Endothelial cell of umbilical vein (primary cell): Measurements from ENCODE around the gene ALDH4A1. TPM values are rescaled to one million over a fixed set of nuclear protein-coding genes. Genes with fewer than 3 reads are reported as not detected.

ENCODE experiments used
- BruUV-seq: library from RNA; stranded (reverse); fragments of 400-500 nt; replicated peaks from 2 replicates; lab custom pipeline; 2021; lab: Mats Ljungman, UMichigan
- CTCF ChIA-PET: fragments of 300-600, 350-600 bp; sonication (Branson Sonifier 250); formaldehyde crosslinking; loops from one replicate; lab custom pipeline; 2021; ENCODE audit warnings: antibody characterized with exemption, inconsistent platforms; lab: Charles Lee
- POLR2A ChIA-PET: fragments of 300-600, 350-600 bp; sonication (Branson Sonifier 250); formaldehyde crosslinking; loops from one replicate; lab custom pipeline; 2021; ENCODE audit warnings: antibody characterized with exemption, inconsistent platforms; lab: Charles Lee
- DNase-seq: peaks from one replicate; pipeline ENCODE4 v3.0.0-alpha.2; 2011; ENCODE audit warnings: low read depth, low spot score
- FAIRE-seq: peaks from 2 replicates; lab custom pipeline; 2011; peaks lifted over from hg19 to GRCh38; lab: Jason Lieb, UNC
- H2AFZ ChIP-seq: 2 replicates; pipeline ENCODE4 v1.6.0; 2012; ENCODE audit warnings: low read depth, low read length, control low read depth, inconsistent platforms
- H3K27ac ChIP-seq: 2 replicates; pipeline ENCODE4 v1.5.1; 2011; ENCODE audit warnings: low read depth, mild to moderate bottlenecking, control low read depth, low read length, moderate library complexity; ENCODE audit not compliant: insufficient read depth
- H3K27me3 ChIP-seq, 2 experiments: 2 replicates each; pipeline versions ENCODE4 v1.6.0 to v1.6.1; 2011; ENCODE audit warnings: low read length in 2 of 2, mixed read lengths in 1 of 2; ENCODE audit not compliant: control insufficient read depth in 2 of 2, insufficient read depth in 2 of 2
- H3K36me3 ChIP-seq, 2 experiments: 2 replicates in 1 of 2; 3 replicates in 1 of 2; pipeline ENCODE4 v1.5.1; 2011; ENCODE audit warnings: low read length in 2 of 2, mild to moderate bottlenecking in 1 of 2, moderate library complexity in 1 of 2; ENCODE audit not compliant: control insufficient read depth in 2 of 2, insufficient read depth in 2 of 2; ENCODE audit errors: extremely low read depth in 1 of 2
- H3K4me1 ChIP-seq: 3 replicates; pipeline ENCODE4 v1.5.1; 2011; ENCODE audit warnings: mild to moderate bottlenecking, low read length; ENCODE audit not compliant: control insufficient read depth, insufficient read depth; ENCODE audit errors: extremely low read depth
- H3K4me2 ChIP-seq: 2 replicates; pipeline ENCODE4 v1.6.1; 2011; ENCODE audit warnings: low read length, control low read depth, mixed read lengths; ENCODE audit not compliant: insufficient read depth
- H3K4me3 ChIP-seq, 3 experiments: fragments of 200-600 bp in 1 of 3; sonication (generic), shearing (Covaris generic) in 1 of 3; replicated peaks in 1 of 3; 2 replicates each; pipeline ENCODE4 v1.5.1; 2011 to 2016; ENCODE audit warnings: control low read depth in 3 of 3, low read length in 3 of 3, mild to moderate bottlenecking in 2 of 3, inconsistent platforms in 1 of 3, low read depth in 1 of 3, moderate library complexity in 1 of 3; ENCODE audit not compliant: insufficient read depth in 1 of 3
- H3K79me2 ChIP-seq: 2 replicates; pipeline ENCODE4 v1.6.0; 2012; ENCODE audit warnings: low read length, inconsistent platforms; ENCODE audit not compliant: control insufficient read depth, insufficient read depth
- H3K9ac ChIP-seq: replicated peaks from 2 replicates; pipeline ENCODE3; 2011; ENCODE audit warnings: low read length, control low read depth; ENCODE audit not compliant: insufficient read depth; ENCODE audit errors: extremely low read depth
- H3K9me1 ChIP-seq: replicated peaks from 3 replicates; pipeline ENCODE4 v1.6.0; 2011; ENCODE audit warnings: mild to moderate bottlenecking, low read length; ENCODE audit not compliant: control insufficient read depth, insufficient read depth; ENCODE audit errors: extremely low read depth
- H3K9me3 ChIP-seq: replicated peaks from 2 replicates; pipeline ENCODE4 v1.5.1; 2012; ENCODE audit warnings: low read length, inconsistent platforms; ENCODE audit not compliant: control insufficient read depth, insufficient read depth
- H4K20me1 ChIP-seq: replicated peaks from 2 replicates; pipeline ENCODE3; 2011; ENCODE audit warnings: mild to moderate bottlenecking, low read length; ENCODE audit not compliant: control insufficient read depth, insufficient read depth; ENCODE audit errors: extremely low read depth
- CTCF ChIP-seq, 2 donors: IDR thresholded peaks; 1 replicate in 1 of 2; 2 replicates in 1 of 2; pipeline ENCODE4 v1.5.1; 2011; ENCODE audit warnings: low read length in 2 of 2, mild to moderate bottlenecking in 2 of 2, moderate library complexity in 2 of 2, control low read depth in 1 of 2, inconsistent platforms in 1 of 2, low read depth in 1 of 2; ENCODE audit not compliant: insufficient read depth in 1 of 2; ENCODE audit errors: extremely low read depth in 1 of 2
- EZH2 ChIP-seq: IDR thresholded peaks from 2 replicates; pipeline ENCODE4 v1.6.1; 2012; ENCODE audit warnings: borderline replicate concordance, low read depth, mild to moderate bottlenecking, moderate library complexity, low read length, inconsistent platforms; ENCODE audit not compliant: severe bottlenecking
- FOS ChIP-seq: IDR thresholded peaks from 2 replicates; pipeline ENCODE4 v1.6.1; 2011; ENCODE audit warnings: mild to moderate bottlenecking, low read length, moderate library complexity, borderline replicate concordance; ENCODE audit not compliant: insufficient read depth
- GATA2 ChIP-seq: IDR thresholded peaks from 2 replicates; pipeline ENCODE4 v1.7.0; 2011; ENCODE audit warnings: low read depth, mild to moderate bottlenecking, moderate library complexity, mixed read lengths, low read length; ENCODE audit not compliant: insufficient read length, insufficient read depth
- JUN ChIP-seq: IDR thresholded peaks from 2 replicates; pipeline ENCODE4 v1.6.1; 2011; ENCODE audit warnings: borderline replicate concordance, low read depth; ENCODE audit not compliant: insufficient read length, insufficient read depth
- MAX ChIP-seq: IDR thresholded peaks from 2 replicates; pipeline ENCODE4 v1.6.1; 2011; ENCODE audit not compliant: insufficient read depth, insufficient read length
- MYC ChIP-seq: IDR thresholded peaks from one replicate; pipeline ENCODE4 v1.6.1; 2011; ENCODE audit warnings: mild to moderate bottlenecking, low read depth, low read length
- POLR2A ChIP-seq: IDR thresholded peaks from 2 replicates; pipeline ENCODE4 v1.6.1; 2012; ENCODE audit warnings: low read depth, mild to moderate bottlenecking, control low read depth, low read length
- POLR2AphosphoS5 ChIP-seq: IDR thresholded peaks from 2 replicates; pipeline ENCODE4 v1.6.1; 2012; ENCODE audit warnings: low read depth, mild to moderate bottlenecking, control low read depth, low read length, moderate library complexity; ENCODE audit not compliant: insufficient read depth
- dilution Hi-C: fragments of 300-500 bp; cut with MboI; formaldehyde crosslinking; loops from one replicate; pipeline ENCODE4 v1.15.0; 2019; ENCODE audit warnings: low sequenced_read_pairs; ENCODE audit not compliant: extremely low pct_ligation_motif_present
- intact Hi-C: fragments of 100-400 bp; cut with micrococcal nuclease; formaldehyde crosslinking; loops from one replicate; pipeline ENCODE4 v1.10.0; 2022
- polyA plus RNA-seq, 4 experiments: library from polyadenylated mRNA; depleted of rRNA in 3 of 4; stranded (reverse) in 3 of 4; unstranded in 1 of 4; fragments of >200 nt; gene quantifications; 2 replicates each; pipeline versions ENCODE4 v1.2.1 to v1.2.3, GENCODE V29; 2011 to 2012; ENCODE audit warnings: missing spikeins in 1 of 4
- total RNA-seq: library from RNA; stranded (reverse); gene quantifications from 2 replicates; pipeline ENCODE4 v1.2.3, GENCODE V29; 2021

ALDH4A1 gene
- total and polyA plus RNA-seq, 2 donors (not counting 3 experiments of a cell fraction or from before 2014, with no cell fraction given) = 17.4 to 18.5 TPM

- Histone ChIP-seq H3K27ac (no peak overlapping the region), H2AFZ (no peak overlapping the region), H3K36me3 (peaks cover 0 to 4% of the 10 kb centered on the region in 2 experiments), H3K27me3 (no peaks in the 10 kb centered on the region), H3K4me1 (no peaks in the 10 kb centered on the region), H4K20me1 (no peaks in the 10 kb centered on the region), H3K4me2 (no peak overlapping the region), H3K9me1 (no peaks in the 10 kb centered on the region), H3K79me2 (no peaks in the 10 kb centered on the region), H3K4me3 (no peak overlapping the region), H3K9ac (no peak overlapping the region), H3K9me3 (no peaks in the 10 kb centered on the region)
- intact Hi-C loops = loop anchor here (1.0 to 10.0 kb wide), 3 partner anchors 55 to 1211 kb away; no protein-coding TSS in a partner anchor
- FAIRE-seq = no peak
- BruUV-seq = no TSS peak
- TF ChIP-seq GATA2 = no peak
- TF ChIP-seq CTCF (IDR thresholded peaks at IDR 0.05; ENCODE audit: extremely low read depth in 1 of 2, insufficient read depth in 1 of 2, low read depth in 1 of 2, low read length in 2 of 2) = no peak
- TF ChIP-seq MAX = no peak
- no peak for TF ChIP-seq MYC
- TF ChIP-seq JUN = no peak
- no peak for TF ChIP-seq POLR2AphosphoS5
- TF ChIP-seq POLR2A = no peak
- TF ChIP-seq FOS = no peak
- TF ChIP-seq EZH2 = no peak
- dilution Hi-C loops = no loop called here
- ChIA-PET POLR2A (no interaction called here), CTCF (interaction anchor here (0.5 to 7.2 kb wide), 30 partner anchors 9 to 1373 kb away, joined by 3 to 127 read pairs (median 4); no protein-coding TSS in a partner anchor)
- no peak for DNase-seq
Observed at GRCh38 chr1:18875796-18876128, 26.6 kb downstream of the ALDH4A1 start.
